WTC11 (cell line): Measurements from ENCODE around the gene EN2. TPM values are rescaled to one million over a fixed set of nuclear protein-coding genes. Genes with fewer than 3 reads are reported as not detected.
"Not testable (repeated sequence)": the region's sequence is repeated elsewhere in the genome, so short reads cannot be mapped to it uniquely, and the experiment has no call there.

Experiments
- ATAC-seq: fragments of 200-7000 bp; cut with Tn5 transposase; 2 replicates; pipeline ENCODE4 v1.10.0; 2021; ENCODE audit warnings: mild to moderate bottlenecking, moderate library complexity
- CTCF ChIA-PET: fragments of 300-600 bp; sonication (Branson Sonifier 250); formaldehyde crosslinking; loops from one replicate; lab custom pipeline; 2021; ENCODE audit warnings: antibody characterized with exemption; lab: Charles Lee
- POLR2A ChIA-PET: fragments of 350-600 bp; sonication (Branson Sonifier 250); formaldehyde crosslinking; loops from one replicate; lab custom pipeline; 2021; ENCODE audit warnings: antibody characterized with exemption; lab: Charles Lee
- DNase-seq: peaks from one replicate; pipeline ENCODE4 v3.0.0; 2021; ENCODE audit warnings: low spot score
- H3K27ac Mint-ChIP-seq: 2 replicates; pipeline ENCODE4 v1.8.0; 2021; ENCODE audit warnings: mixed read lengths
- H3K27me3 Mint-ChIP-seq: 2 replicates; pipeline ENCODE4 v1.8.0; 2021; ENCODE audit warnings: low read depth, mild to moderate bottlenecking, moderate library complexity, mixed read lengths
- H3K36me3 Mint-ChIP-seq: 2 replicates; pipeline ENCODE4 v1.8.0; 2021; ENCODE audit warnings: mixed read lengths
- H3K4me1 Mint-ChIP-seq: 2 replicates; pipeline ENCODE4 v1.8.0; 2022; ENCODE audit warnings: mixed read lengths
- H3K4me3 Mint-ChIP-seq: 2 replicates; pipeline ENCODE4 v1.8.0; 2021; ENCODE audit warnings: mild to moderate bottlenecking, moderate library complexity, mixed read lengths
- H3K9me3 Mint-ChIP-seq: 2 replicates; pipeline ENCODE4 v1.8.0; 2021; ENCODE audit warnings: mixed read lengths
- ETV6 ChIP-seq: sonication (generic); formaldehyde crosslinking; IDR thresholded peaks from 2 replicates; pipeline ENCODE4 v1.8.1; 2022; ENCODE audit warnings: mild to moderate bottlenecking, missing genetic modification reagents
- FOXJ3 ChIP-seq: sonication (generic); formaldehyde crosslinking; IDR thresholded peaks from 2 replicates; pipeline ENCODE4 v1.9.0; 2021; ENCODE audit warnings: missing genetic modification reagents, mild to moderate bottlenecking, borderline replicate concordance
- HMGA2 ChIP-seq: fragments of 250-450 bp; sonication (Bioruptor Pico); IDR thresholded peaks from 2 replicates; pipeline ENCODE4 v1.4.0; 2021; ENCODE audit warnings: mild to moderate bottlenecking, moderate library complexity
- NR1H2 ChIP-seq: sonication (generic); formaldehyde crosslinking; IDR thresholded peaks from 2 replicates; pipeline ENCODE4 v1.9.0; 2021; ENCODE audit warnings: mild to moderate bottlenecking, moderate library complexity, missing genetic modification reagents
- SMAD3 ChIP-seq: sonication (generic); formaldehyde crosslinking; IDR thresholded peaks from 2 replicates; pipeline ENCODE4 v1.8.0; 2022; ENCODE audit warnings: missing genetic modification reagents, mild to moderate bottlenecking, borderline replicate concordance
- TCF7 ChIP-seq: sonication (generic); formaldehyde crosslinking; IDR thresholded peaks from 2 replicates; pipeline ENCODE4 v1.8.0; 2022; ENCODE audit warnings: mild to moderate bottlenecking, low read depth, missing genetic modification reagents, moderate library complexity
- ZNF121 ChIP-seq: sonication (generic); formaldehyde crosslinking; IDR thresholded peaks from 2 replicates; pipeline ENCODE4 v1.8.0; 2023; ENCODE audit warnings: missing genetic modification reagents
- ZNF138 ChIP-seq: sonication (generic); formaldehyde crosslinking; conservative IDR thresholded peaks from 2 replicates; pipeline ENCODE4 v1.8.1; 2022; ENCODE audit warnings: mild to moderate bottlenecking, moderate library complexity, missing genetic modification reagents
- ZNF396 ChIP-seq: fragments of 250-450 bp; sonication (Bioruptor Pico); IDR thresholded peaks from 2 replicates; pipeline ENCODE4 v1.8.0; 2021; ENCODE audit warnings: mild to moderate bottlenecking, moderate library complexity, borderline replicate concordance
- total RNA-seq: library from RNA; stranded (reverse); gene quantifications from 3 replicates; pipeline ENCODE4 v1.2.3, GENCODE V29; 2021
- TF ChIP-seq, protein P1 (sequence below): sonication (generic); formaldehyde crosslinking; conservative IDR thresholded peaks from 2 replicates; pipeline ENCODE4 v1.8.1; 2022; ENCODE audit warnings: mild to moderate bottlenecking, missing genetic modification reagents
- TF ChIP-seq, protein P2 (sequence below): sonication (generic); formaldehyde crosslinking; IDR thresholded peaks from 2 replicates; pipeline ENCODE4 v1.8.1; 2023; ENCODE audit warnings: mild to moderate bottlenecking, missing genetic modification reagents, moderate library complexity
- TF ChIP-seq, protein P3 (sequence below): fragments of 250-450 bp; sonication (Bioruptor Pico); IDR thresholded peaks from 2 replicates; pipeline ENCODE4 v1.8.0; 2021; ENCODE audit warnings: mild to moderate bottlenecking
- TF ChIP-seq, protein P4 (sequence below): sonication (generic); formaldehyde crosslinking; IDR thresholded peaks from 2 replicates; pipeline ENCODE4 v1.8.0; 2023; ENCODE audit warnings: missing genetic modification reagents, mild to moderate bottlenecking, borderline replicate concordance
- TF ChIP-seq, protein P5 (sequence below): sonication (generic); formaldehyde crosslinking; conservative IDR thresholded peaks from 2 replicates; pipeline ENCODE4 v1.8.1; 2023; ENCODE audit warnings: mild to moderate bottlenecking, low read depth, missing genetic modification reagents, moderate library complexity

Gene EN2
- total RNA-seq, 1 experiment from 2014 or later: not detected

DNA sequence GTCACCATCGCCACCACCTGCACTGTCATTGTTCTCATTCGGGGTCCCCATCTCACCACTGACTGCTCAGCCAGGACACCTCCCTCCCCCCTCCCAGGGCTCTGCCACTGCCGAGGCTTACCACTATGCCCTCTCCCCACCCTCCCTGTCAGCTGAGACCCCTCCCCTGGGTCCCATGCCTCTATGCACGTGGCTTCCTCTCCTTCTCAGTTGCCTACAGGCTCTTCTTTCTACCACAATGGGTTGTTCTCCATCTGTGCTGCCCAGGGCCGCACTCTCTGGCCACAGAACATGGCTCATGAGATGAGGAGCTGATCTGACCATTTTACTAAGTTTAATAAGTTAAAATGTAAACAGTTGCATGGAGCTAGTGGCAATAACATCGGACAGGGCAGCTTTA lies 16.1 kb upstream of the EN2 start:
- no peaks in the 10 kb centered on the region for H3K36me3 Mint-ChIP-seq
- H3K4me3 Mint-ChIP-seq: no peak overlapping the region
- H3K27me3 Mint-ChIP-seq: peaks cover 57% of the 10 kb centered on the region
- CTCF ChIA-PET: no interaction called here
- DNase-seq (no peak), ATAC-seq (no peak)
- H3K9me3 Mint-ChIP-seq: peaks cover 4% of the 10 kb centered on the region
- no peak overlapping the region for H3K27ac Mint-ChIP-seq
- 0 out of 2 replicates have a peak, but pooled peaks cover 8% of the 10 kb centered on the region for H3K4me1 Mint-ChIP-seq
- TF ChIP-seq FOXJ3 (CRISPR knock-in tag): no peak
- no peak for TF ChIP-seq SMAD3 (CRISPR knock-in tag)
- TF ChIP-seq, protein P1, sequence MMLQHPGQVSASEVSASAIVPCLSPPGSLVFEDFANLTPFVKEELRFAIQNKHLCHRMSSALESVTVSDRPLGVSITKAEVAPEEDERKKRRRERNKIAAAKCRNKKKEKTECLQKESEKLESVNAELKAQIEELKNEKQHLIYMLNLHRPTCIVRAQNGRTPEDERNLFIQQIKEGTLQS: no peak
- TF ChIP-seq ZNF138 (CRISPR knock-in tag): no peak
- no peak for TF ChIP-seq ZNF396 (CRISPR knock-in tag)
- POLR2A ChIA-PET: no interaction called here

DNA sequence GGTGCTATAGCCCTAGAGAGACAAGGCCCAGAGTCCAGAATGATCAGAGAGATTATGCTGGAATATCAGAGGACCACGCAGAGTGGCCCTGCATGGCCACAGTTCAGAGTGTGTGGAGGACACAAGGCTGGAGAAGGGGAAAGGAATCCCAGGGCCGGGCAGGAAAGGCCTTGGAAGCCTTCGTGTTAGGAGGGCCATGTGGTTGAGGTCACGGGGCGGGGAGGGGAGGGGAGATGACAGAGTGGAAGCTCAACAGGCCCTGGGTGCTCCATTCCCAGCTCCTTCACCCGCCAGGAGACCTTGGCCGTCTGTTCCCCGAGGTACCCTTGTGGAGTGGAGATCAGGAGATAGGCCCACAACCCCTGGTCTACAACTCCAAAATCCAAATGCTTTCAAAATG lies 13.2 kb upstream of the EN2 start:
- H3K9me3 Mint-ChIP-seq: no peaks in the 10 kb centered on the region
- ATAC-seq (no peak), DNase-seq (no peak)
- H3K36me3 Mint-ChIP-seq: no peaks in the 10 kb centered on the region
- H3K27ac Mint-ChIP-seq: no peak overlapping the region
- CTCF ChIA-PET: interaction anchor here (0.7 kb wide), 2 partner anchors 32 to 901 kb away, joined by 3 to 4 read pairs; no protein-coding TSS in a partner anchor
- peaks cover 75% of the 10 kb centered on the region for H3K27me3 Mint-ChIP-seq
- H3K4me3 Mint-ChIP-seq: no peak overlapping the region
- POLR2A ChIA-PET: interaction anchor here (0.6 kb wide), 1 partner anchor 474 kb away, joined by 3 read pairs; no protein-coding TSS in a partner anchor
- TF ChIP-seq, protein P2, sequence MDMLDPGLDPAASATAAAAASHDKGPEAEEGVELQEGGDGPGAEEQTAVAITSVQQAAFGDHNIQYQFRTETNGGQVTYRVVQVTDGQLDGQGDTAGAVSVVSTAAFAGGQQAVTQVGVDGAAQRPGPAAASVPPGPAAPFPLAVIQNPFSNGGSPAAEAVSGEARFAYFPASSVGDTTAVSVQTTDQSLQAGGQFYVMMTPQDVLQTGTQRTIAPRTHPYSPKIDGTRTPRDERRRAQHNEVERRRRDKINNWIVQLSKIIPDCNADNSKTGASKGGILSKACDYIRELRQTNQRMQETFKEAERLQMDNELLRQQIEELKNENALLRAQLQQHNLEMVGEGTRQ (CRISPR knock-in tag): no peak
- TF ChIP-seq, protein P3, sequence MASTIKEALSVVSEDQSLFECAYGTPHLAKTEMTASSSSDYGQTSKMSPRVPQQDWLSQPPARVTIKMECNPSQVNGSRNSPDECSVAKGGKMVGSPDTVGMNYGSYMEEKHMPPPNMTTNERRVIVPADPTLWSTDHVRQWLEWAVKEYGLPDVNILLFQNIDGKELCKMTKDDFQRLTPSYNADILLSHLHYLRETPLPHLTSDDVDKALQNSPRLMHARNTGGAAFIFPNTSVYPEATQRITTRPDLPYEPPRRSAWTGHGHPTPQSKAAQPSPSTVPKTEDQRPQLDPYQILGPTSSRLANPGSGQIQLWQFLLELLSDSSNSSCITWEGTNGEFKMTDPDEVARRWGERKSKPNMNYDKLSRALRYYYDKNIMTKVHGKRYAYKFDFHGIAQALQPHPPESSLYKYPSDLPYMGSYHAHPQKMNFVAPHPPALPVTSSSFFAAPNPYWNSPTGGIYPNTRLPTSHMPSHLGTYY (CRISPR knock-in tag): no peak
- TF ChIP-seq ETV6 (CRISPR knock-in tag) (no peak), TCF7 (no peak), ZNF121 (no peak), NR1H2 (CRISPR knock-in tag) (no peak)
- TF ChIP-seq, protein P4, sequence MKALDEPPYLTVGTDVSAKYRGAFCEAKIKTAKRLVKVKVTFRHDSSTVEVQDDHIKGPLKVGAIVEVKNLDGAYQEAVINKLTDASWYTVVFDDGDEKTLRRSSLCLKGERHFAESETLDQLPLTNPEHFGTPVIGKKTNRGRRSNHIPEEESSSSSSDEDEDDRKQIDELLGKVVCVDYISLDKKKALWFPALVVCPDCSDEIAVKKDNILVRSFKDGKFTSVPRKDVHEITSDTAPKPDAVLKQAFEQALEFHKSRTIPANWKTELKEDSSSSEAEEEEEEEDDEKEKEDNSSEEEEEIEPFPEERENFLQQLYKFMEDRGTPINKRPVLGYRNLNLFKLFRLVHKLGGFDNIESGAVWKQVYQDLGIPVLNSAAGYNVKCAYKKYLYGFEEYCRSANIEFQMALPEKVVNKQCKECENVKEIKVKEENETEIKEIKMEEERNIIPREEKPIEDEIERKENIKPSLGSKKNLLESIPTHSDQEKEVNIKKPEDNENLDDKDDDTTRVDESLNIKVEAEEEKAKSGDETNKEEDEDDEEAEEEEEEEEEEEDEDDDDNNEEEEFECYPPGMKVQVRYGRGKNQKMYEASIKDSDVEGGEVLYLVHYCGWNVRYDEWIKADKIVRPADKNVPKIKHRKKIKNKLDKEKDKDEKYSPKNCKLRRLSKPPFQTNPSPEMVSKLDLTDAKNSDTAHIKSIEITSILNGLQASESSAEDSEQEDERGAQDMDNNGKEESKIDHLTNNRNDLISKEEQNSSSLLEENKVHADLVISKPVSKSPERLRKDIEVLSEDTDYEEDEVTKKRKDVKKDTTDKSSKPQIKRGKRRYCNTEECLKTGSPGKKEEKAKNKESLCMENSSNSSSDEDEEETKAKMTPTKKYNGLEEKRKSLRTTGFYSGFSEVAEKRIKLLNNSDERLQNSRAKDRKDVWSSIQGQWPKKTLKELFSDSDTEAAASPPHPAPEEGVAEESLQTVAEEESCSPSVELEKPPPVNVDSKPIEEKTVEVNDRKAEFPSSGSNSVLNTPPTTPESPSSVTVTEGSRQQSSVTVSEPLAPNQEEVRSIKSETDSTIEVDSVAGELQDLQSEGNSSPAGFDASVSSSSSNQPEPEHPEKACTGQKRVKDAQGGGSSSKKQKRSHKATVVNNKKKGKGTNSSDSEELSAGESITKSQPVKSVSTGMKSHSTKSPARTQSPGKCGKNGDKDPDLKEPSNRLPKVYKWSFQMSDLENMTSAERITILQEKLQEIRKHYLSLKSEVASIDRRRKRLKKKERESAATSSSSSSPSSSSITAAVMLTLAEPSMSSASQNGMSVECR (CRISPR knock-in tag): no peak
- peaks cover 14% of the 10 kb centered on the region for H3K4me1 Mint-ChIP-seq

DNA sequence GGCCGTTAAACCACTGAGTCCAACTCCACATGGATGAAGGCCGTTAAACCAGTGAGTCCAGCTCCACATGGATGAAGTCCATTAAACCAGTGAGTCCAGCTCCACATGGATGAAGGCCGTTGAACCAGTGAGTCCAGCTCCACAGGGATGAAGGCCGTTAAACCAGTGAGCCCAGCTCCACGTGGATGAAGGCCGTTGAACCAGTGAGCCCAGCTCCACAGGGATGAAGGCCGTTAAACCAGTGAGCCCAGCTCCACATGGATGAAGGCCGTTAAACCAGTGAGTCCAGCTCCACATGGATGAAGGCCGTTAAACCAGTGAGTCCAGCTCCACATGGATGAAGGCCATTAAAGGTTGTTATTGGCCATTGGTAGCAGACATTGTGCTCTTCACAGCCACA lies 12.3 kb upstream of the EN2 start:
- not testable (repeated sequence) for ATAC-seq, DNase-seq, H3K4me3 Mint-ChIP-seq, H3K36me3 Mint-ChIP-seq, H3K9me3 Mint-ChIP-seq, H3K27ac Mint-ChIP-seq
- ChIA-PET CTCF (interaction anchor here (0.7 to 1.0 kb wide), 5 partner anchors 33 to 900 kb away, joined by 3 to 5 read pairs (median 4); no protein-coding TSS in a partner anchor), POLR2A (interaction anchor here (0.6 kb wide), 1 partner anchor 258 kb away, joined by 3 read pairs; no protein-coding TSS in a partner anchor)
- Mint-ChIP-seq H3K4me1 (peaks cover 17% of the 10 kb centered on the region), H3K27me3 (peaks cover 84% of the 10 kb centered on the region)

DNA sequence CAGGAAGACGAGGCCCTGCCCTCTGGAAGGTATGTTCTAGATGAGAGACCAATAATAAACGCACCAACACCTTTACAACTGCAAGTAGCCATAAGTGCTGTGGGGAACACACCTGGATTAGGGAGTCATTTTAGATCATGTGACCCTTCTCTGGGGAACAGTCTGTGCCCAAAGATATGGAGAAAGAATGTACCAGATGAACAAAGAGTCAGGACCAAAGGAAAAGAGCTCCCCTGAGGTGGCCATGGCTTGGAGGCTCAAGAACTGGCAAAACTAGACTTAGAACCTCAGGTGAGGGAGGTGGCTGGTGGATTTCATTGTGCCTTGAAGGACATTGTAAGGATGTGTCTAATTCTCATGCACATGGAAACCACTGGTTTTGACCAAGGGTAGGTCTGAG lies 10.3 kb upstream of the EN2 start:
- Mint-ChIP-seq H3K36me3 (no peaks in the 10 kb centered on the region; the same call in 1 of the 2 replicates), H3K4me3 (peak overlapping the region; percentile 64), H3K27me3 (peaks cover 99% of the 10 kb centered on the region), H3K9me3 (no peaks in the 10 kb centered on the region), H3K27ac (no peak overlapping the region), H3K4me1 (peaks cover 26% of the 10 kb centered on the region)
- no peak for ATAC-seq
- ChIA-PET CTCF (interaction anchor here (3.6 kb wide), 1 partner anchor 68 kb away, joined by 34 read pairs; no protein-coding TSS in a partner anchor), POLR2A (no interaction called here)
- DNase-seq: no peak
- no peak for TF ChIP-seq HMGA2 (CRISPR knock-in tag)
- TF ChIP-seq, protein P5, sequence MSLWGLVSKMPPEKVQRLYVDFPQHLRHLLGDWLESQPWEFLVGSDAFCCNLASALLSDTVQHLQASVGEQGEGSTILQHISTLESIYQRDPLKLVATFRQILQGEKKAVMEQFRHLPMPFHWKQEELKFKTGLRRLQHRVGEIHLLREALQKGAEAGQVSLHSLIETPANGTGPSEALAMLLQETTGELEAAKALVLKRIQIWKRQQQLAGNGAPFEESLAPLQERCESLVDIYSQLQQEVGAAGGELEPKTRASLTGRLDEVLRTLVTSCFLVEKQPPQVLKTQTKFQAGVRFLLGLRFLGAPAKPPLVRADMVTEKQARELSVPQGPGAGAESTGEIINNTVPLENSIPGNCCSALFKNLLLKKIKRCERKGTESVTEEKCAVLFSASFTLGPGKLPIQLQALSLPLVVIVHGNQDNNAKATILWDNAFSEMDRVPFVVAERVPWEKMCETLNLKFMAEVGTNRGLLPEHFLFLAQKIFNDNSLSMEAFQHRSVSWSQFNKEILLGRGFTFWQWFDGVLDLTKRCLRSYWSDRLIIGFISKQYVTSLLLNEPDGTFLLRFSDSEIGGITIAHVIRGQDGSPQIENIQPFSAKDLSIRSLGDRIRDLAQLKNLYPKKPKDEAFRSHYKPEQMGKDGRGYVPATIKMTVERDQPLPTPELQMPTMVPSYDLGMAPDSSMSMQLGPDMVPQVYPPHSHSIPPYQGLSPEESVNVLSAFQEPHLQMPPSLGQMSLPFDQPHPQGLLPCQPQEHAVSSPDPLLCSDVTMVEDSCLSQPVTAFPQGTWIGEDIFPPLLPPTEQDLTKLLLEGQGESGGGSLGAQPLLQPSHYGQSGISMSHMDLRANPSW (CRISPR knock-in tag): no peak
- TF ChIP-seq, protein P4 (CRISPR knock-in tag): no peak
